ENCODE results near the gene MCC.

Gene MCC

GRCh38 chr5:113240032-113240431 lies 248.2 kb downstream of the MCC start:
- DNase-seq: no peak
- Histone ChIP-seq H3K36me3 (ENCODE audit: control insufficient read depth, insufficient read depth, low read length) (no peaks in the 10 kb centered on the region), H3K4me3 (ENCODE audit: insufficient read depth, low read depth, low read length, poor library complexity, severe bottlenecking) (no peak overlapping the region), H3K27ac (ENCODE audit: insufficient read depth, low read length, poor library complexity, severe bottlenecking) (no peak overlapping the region), H3K4me1 (ENCODE audit: control insufficient read depth, insufficient read depth, low read length, poor library complexity, severe bottlenecking) (no peaks in the 10 kb centered on the region), H3K9me3 (ENCODE audit: control insufficient read depth, low read length) (no peaks in the 10 kb centered on the region), H3K27me3 (replicated peaks; ENCODE audit: control insufficient read depth, insufficient read depth, low read length, poor library complexity, severe bottlenecking) (no peaks in the 10 kb centered on the region)

- DNase-seq: no peak
- Histone ChIP-seq H3K27ac (ENCODE audit: insufficient read depth, low read length, poor library complexity, severe bottlenecking) (no peak overlapping the region), H3K4me1 (ENCODE audit: control insufficient read depth, insufficient read depth, low read length, poor library complexity, severe bottlenecking) (no peaks in the 10 kb centered on the region), H3K36me3 (ENCODE audit: control insufficient read depth, insufficient read depth, low read length) (no peaks in the 10 kb centered on the region), H3K4me3 (ENCODE audit: insufficient read depth, low read depth, low read length, poor library complexity, severe bottlenecking) (no peak overlapping the region), H3K9me3 (ENCODE audit: control insufficient read depth, low read length) (no peaks in the 10 kb centered on the region), H3K27me3 (replicated peaks; ENCODE audit: control insufficient read depth, insufficient read depth, low read length, poor library complexity, severe bottlenecking) (no peaks in the 10 kb centered on the region)
These were observed 250.4 kb downstream of the MCC start for GRCh38 chr5:113237893-113238292.

GRCh38 chr5:113236536-113237288 lies 251.5 kb downstream of the MCC start:
- H3K36me3 ChIP-seq (ENCODE audit: control insufficient read depth, insufficient read depth, low read length): no peaks in the 10 kb centered on the region
- DNase-seq: no peak
- no peaks in the 10 kb centered on the region for H3K27me3 ChIP-seq (replicated peaks; ENCODE audit: control insufficient read depth, insufficient read depth, low read length, poor library complexity, severe bottlenecking)
- no peaks in the 10 kb centered on the region for H3K4me1 ChIP-seq (ENCODE audit: control insufficient read depth, insufficient read depth, low read length, poor library complexity, severe bottlenecking)
- H3K27ac ChIP-seq (ENCODE audit: insufficient read depth, low read length, poor library complexity, severe bottlenecking): no peak overlapping the region
- no peak overlapping the region for H3K4me3 ChIP-seq (ENCODE audit: insufficient read depth, low read depth, low read length, poor library complexity, severe bottlenecking)
- no peaks in the 10 kb centered on the region for H3K9me3 ChIP-seq (ENCODE audit: control insufficient read depth, low read length)

GRCh38 chr5:113235884-113236283 lies 252.4 kb downstream of the MCC start:
- H3K27ac ChIP-seq (ENCODE audit: insufficient read depth, low read length, poor library complexity, severe bottlenecking): no peak overlapping the region
- no peaks in the 10 kb centered on the region for H3K4me1 ChIP-seq (ENCODE audit: control insufficient read depth, insufficient read depth, low read length, poor library complexity, severe bottlenecking)
- H3K27me3 ChIP-seq (replicated peaks; ENCODE audit: control insufficient read depth, insufficient read depth, low read length, poor library complexity, severe bottlenecking): no peaks in the 10 kb centered on the region
- DNase-seq: no peak
- no peaks in the 10 kb centered on the region for H3K9me3 ChIP-seq (ENCODE audit: control insufficient read depth, low read length)
- no peaks in the 10 kb centered on the region for H3K36me3 ChIP-seq (ENCODE audit: control insufficient read depth, insufficient read depth, low read length)
- no peak overlapping the region for H3K4me3 ChIP-seq (ENCODE audit: insufficient read depth, low read depth, low read length, poor library complexity, severe bottlenecking)

GRCh38 chr5:113234546-113234945 lies 253.7 kb downstream of the MCC start:
- Histone ChIP-seq H3K27ac (ENCODE audit: insufficient read depth, low read length, poor library complexity, severe bottlenecking) (no peak overlapping the region), H3K4me3 (ENCODE audit: insufficient read depth, low read depth, low read length, poor library complexity, severe bottlenecking) (no peak overlapping the region), H3K27me3 (replicated peaks; ENCODE audit: control insufficient read depth, insufficient read depth, low read length, poor library complexity, severe bottlenecking) (no peaks in the 10 kb centered on the region), H3K9me3 (ENCODE audit: control insufficient read depth, low read length) (no peaks in the 10 kb centered on the region), H3K4me1 (ENCODE audit: control insufficient read depth, insufficient read depth, low read length, poor library complexity, severe bottlenecking) (no peaks in the 10 kb centered on the region), H3K36me3 (ENCODE audit: control insufficient read depth, insufficient read depth, low read length) (no peaks in the 10 kb centered on the region)
- DNase-seq: no peak

- no peak overlapping the region for H3K27ac ChIP-seq (ENCODE audit: insufficient read depth, low read length, poor library complexity, severe bottlenecking)
- H3K4me1 ChIP-seq (ENCODE audit: control insufficient read depth, insufficient read depth, low read length, poor library complexity, severe bottlenecking): no peaks in the 10 kb centered on the region
- no peak for DNase-seq
- no peaks in the 10 kb centered on the region for H3K9me3 ChIP-seq (ENCODE audit: control insufficient read depth, low read length)
- H3K36me3 ChIP-seq (ENCODE audit: control insufficient read depth, insufficient read depth, low read length): no peaks in the 10 kb centered on the region
- H3K4me3 ChIP-seq (ENCODE audit: insufficient read depth, low read depth, low read length, poor library complexity, severe bottlenecking): no peak overlapping the region
- no peaks in the 10 kb centered on the region for H3K27me3 ChIP-seq (replicated peaks; ENCODE audit: control insufficient read depth, insufficient read depth, low read length, poor library complexity, severe bottlenecking)
These were observed 254.6 kb downstream of the MCC start for GRCh38 chr5:113233606-113234005.

- no peaks in the 10 kb centered on the region for H3K27me3 ChIP-seq (replicated peaks; ENCODE audit: control insufficient read depth, insufficient read depth, low read length, poor library complexity, severe bottlenecking)
- no peaks in the 10 kb centered on the region for H3K9me3 ChIP-seq (ENCODE audit: control insufficient read depth, low read length)
- H3K27ac ChIP-seq (ENCODE audit: insufficient read depth, low read length, poor library complexity, severe bottlenecking): no peak overlapping the region
- H3K4me1 ChIP-seq (ENCODE audit: control insufficient read depth, insufficient read depth, low read length, poor library complexity, severe bottlenecking): no peaks in the 10 kb centered on the region
- no peaks in the 10 kb centered on the region for H3K36me3 ChIP-seq (ENCODE audit: control insufficient read depth, insufficient read depth, low read length)
- H3K4me3 ChIP-seq (ENCODE audit: insufficient read depth, low read depth, low read length, poor library complexity, severe bottlenecking): no peak overlapping the region
- DNase-seq: no peak
These were observed 255.6 kb downstream of the MCC start for GRCh38 chr5:113232667-113233066.

GRCh38 chr5:113232221-113232620 lies 256.0 kb downstream of the MCC start:
- no peak for DNase-seq
- H3K27ac ChIP-seq (ENCODE audit: insufficient read depth, low read length, poor library complexity, severe bottlenecking): no peak overlapping the region
- H3K4me3 ChIP-seq (ENCODE audit: insufficient read depth, low read depth, low read length, poor library complexity, severe bottlenecking): no peak overlapping the region
- no peaks in the 10 kb centered on the region for H3K36me3 ChIP-seq (ENCODE audit: control insufficient read depth, insufficient read depth, low read length)
- no peaks in the 10 kb centered on the region for H3K27me3 ChIP-seq (replicated peaks; ENCODE audit: control insufficient read depth, insufficient read depth, low read length, poor library complexity, severe bottlenecking)
- no peaks in the 10 kb centered on the region for H3K4me1 ChIP-seq (ENCODE audit: control insufficient read depth, insufficient read depth, low read length, poor library complexity, severe bottlenecking)
- no peaks in the 10 kb centered on the region for H3K9me3 ChIP-seq (ENCODE audit: control insufficient read depth, low read length)

GRCh38 chr5:113231653-113232000 lies 256.6 kb downstream of the MCC start:
- DNase-seq: no peak
- Histone ChIP-seq H3K36me3 (ENCODE audit: control insufficient read depth, insufficient read depth, low read length) (no peaks in the 10 kb centered on the region), H3K4me3 (ENCODE audit: insufficient read depth, low read depth, low read length, poor library complexity, severe bottlenecking) (no peak overlapping the region), H3K27me3 (replicated peaks; ENCODE audit: control insufficient read depth, insufficient read depth, low read length, poor library complexity, severe bottlenecking) (no peaks in the 10 kb centered on the region), H3K4me1 (ENCODE audit: control insufficient read depth, insufficient read depth, low read length, poor library complexity, severe bottlenecking) (no peaks in the 10 kb centered on the region), H3K9me3 (ENCODE audit: control insufficient read depth, low read length) (no peaks in the 10 kb centered on the region), H3K27ac (ENCODE audit: insufficient read depth, low read length, poor library complexity, severe bottlenecking) (no peak overlapping the region)

- H3K27me3 ChIP-seq (replicated peaks; ENCODE audit: control insufficient read depth, insufficient read depth, low read length, poor library complexity, severe bottlenecking): no peaks in the 10 kb centered on the region
- no peaks in the 10 kb centered on the region for H3K4me1 ChIP-seq (ENCODE audit: control insufficient read depth, insufficient read depth, low read length, poor library complexity, severe bottlenecking)
- H3K27ac ChIP-seq (ENCODE audit: insufficient read depth, low read length, poor library complexity, severe bottlenecking): no peak overlapping the region
- no peak overlapping the region for H3K4me3 ChIP-seq (ENCODE audit: insufficient read depth, low read depth, low read length, poor library complexity, severe bottlenecking)
- no peaks in the 10 kb centered on the region for H3K9me3 ChIP-seq (ENCODE audit: control insufficient read depth, low read length)
- DNase-seq: no peak
- H3K36me3 ChIP-seq (ENCODE audit: control insufficient read depth, insufficient read depth, low read length): no peaks in the 10 kb centered on the region
These were observed 257.3 kb downstream of the MCC start for GRCh38 chr5:113230711-113231652.
